HepG2 (cell line): ENCODE measurements around the gene TEAD4.

Source experiments
- EHMT2 ChIP-seq: fragments of 200-600 bp; sonication (generic); IDR thresholded peaks from 2 replicates; pipeline ENCODE4 v1.7.0; 2017; ENCODE audit warnings: antibody characterized with exemption, low read depth, low read length, borderline replicate concordance
- EP300 ChIP-seq, 3 experiments: sonication (generic) in 1 of 3; formaldehyde crosslinking in 1 of 3; IDR thresholded peaks; 2 replicates each; pipeline versions ENCODE4 v1.5.1 to v1.6.1; 2011 to 2020; ENCODE audit warnings: low read depth in 2 of 3, low read length in 2 of 3, borderline replicate concordance in 1 of 3, improper control_type of control experiment in 1 of 3, mild to moderate bottlenecking in 1 of 3, missing genetic modification reagents in 1 of 3, moderate library complexity in 1 of 3
- ETS1 ChIP-seq: sonication (generic); formaldehyde crosslinking; IDR thresholded peaks from 2 replicates; pipeline ENCODE4 v1.4.0; 2020; ENCODE audit warnings: missing genetic modification reagents
- GABPB1 ChIP-seq: IDR thresholded peaks from 2 replicates; pipeline ENCODE4 v1.6.1; 2016; ENCODE audit warnings: mild to moderate bottlenecking, missing genetic modification reagents, moderate library complexity, missing compliant biosample characterization
- MEF2D ChIP-seq: sonication (generic); formaldehyde crosslinking; IDR thresholded peaks from 2 replicates; pipeline ENCODE4 v1.5.1; 2020; ENCODE audit warnings: mild to moderate bottlenecking, missing genetic modification reagents
- POLR2AphosphoS5 ChIP-seq: IDR thresholded peaks from 2 replicates; pipeline ENCODE4 v1.6.1; 2012; ENCODE audit warnings: low read depth, low read length
- RAD21 ChIP-seq: fragments of 450-650 bp; formaldehyde crosslinking; IDR thresholded peaks from 2 replicates; pipeline ENCODE4 v1.5.0; 2020; ENCODE audit warnings: mild to moderate bottlenecking
- ZFP37 ChIP-seq: sonication (generic); formaldehyde crosslinking; IDR thresholded peaks from 2 replicates; pipeline ENCODE4 v1.4.0; 2020; ENCODE audit warnings: missing genetic modification reagents, borderline replicate concordance
- ZNF296 ChIP-seq: sonication (generic); formaldehyde crosslinking; conservative IDR thresholded peaks from 2 replicates; pipeline ENCODE4 v1.5.0; 2020; ENCODE audit warnings: mild to moderate bottlenecking, missing genetic modification reagents
- ZNF468 ChIP-seq: sonication (generic); formaldehyde crosslinking; IDR thresholded peaks from 2 replicates; pipeline ENCODE4 v1.8.0; 2022; ENCODE audit warnings: mild to moderate bottlenecking, moderate library complexity, missing genetic modification reagents
- ZNF557 ChIP-seq: sonication (generic); formaldehyde crosslinking; IDR thresholded peaks from 2 replicates; pipeline ENCODE4 v1.4.0; 2020; ENCODE audit warnings: missing genetic modification reagents
- TF ChIP-seq, protein P1 (sequence below): sonication (generic); formaldehyde crosslinking; conservative IDR thresholded peaks from 2 replicates; pipeline ENCODE4 v1.5.0; 2020; ENCODE audit warnings: missing genetic modification reagents
- TF ChIP-seq, protein P2 (sequence below): IDR thresholded peaks from 2 replicates; pipeline ENCODE4 v1.6.1; 2016; ENCODE audit warnings: missing compliant biosample characterization, missing genetic modification reagents, borderline replicate concordance
- TF ChIP-seq, protein P3 (sequence below): sonication (generic); formaldehyde crosslinking; IDR thresholded peaks from 2 replicates; pipeline ENCODE4 v1.5.0; 2020; ENCODE audit warnings: mild to moderate bottlenecking, missing genetic modification reagents, moderate library complexity

DNA sequence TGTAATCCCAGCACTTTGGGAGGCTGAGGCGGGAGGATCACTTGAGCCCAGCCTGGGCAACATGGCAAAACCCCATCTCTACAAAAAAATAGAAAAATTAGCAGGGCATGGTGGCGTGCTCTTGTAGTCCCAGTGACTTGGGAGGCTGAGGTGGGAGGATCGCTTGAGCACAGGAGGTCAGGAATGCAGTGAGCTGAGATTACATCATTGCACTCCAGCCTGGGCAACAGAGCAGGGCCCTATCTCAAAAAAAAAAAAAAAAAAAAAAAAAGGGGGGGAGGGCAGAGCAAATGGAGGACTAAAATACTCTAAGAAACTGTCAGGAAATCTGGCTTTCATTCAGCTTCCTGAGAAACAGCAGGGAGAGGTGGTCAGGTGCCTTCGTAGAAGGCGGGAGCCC, 86.3 kb downstream of the TEAD4 start:
- TF ChIP-seq, protein P1, sequence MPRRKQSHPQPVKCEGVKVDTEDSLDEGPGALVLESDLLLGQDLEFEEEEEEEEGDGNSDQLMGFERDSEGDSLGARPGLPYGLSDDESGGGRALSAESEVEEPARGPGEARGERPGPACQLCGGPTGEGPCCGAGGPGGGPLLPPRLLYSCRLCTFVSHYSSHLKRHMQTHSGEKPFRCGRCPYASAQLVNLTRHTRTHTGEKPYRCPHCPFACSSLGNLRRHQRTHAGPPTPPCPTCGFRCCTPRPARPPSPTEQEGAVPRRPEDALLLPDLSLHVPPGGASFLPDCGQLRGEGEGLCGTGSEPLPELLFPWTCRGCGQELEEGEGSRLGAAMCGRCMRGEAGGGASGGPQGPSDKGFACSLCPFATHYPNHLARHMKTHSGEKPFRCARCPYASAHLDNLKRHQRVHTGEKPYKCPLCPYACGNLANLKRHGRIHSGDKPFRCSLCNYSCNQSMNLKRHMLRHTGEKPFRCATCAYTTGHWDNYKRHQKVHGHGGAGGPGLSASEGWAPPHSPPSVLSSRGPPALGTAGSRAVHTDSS, result no peak
- no peak for TF ChIP-seq ETS1 (CRISPR knock-in tag)
- TF ChIP-seq, protein P2, sequence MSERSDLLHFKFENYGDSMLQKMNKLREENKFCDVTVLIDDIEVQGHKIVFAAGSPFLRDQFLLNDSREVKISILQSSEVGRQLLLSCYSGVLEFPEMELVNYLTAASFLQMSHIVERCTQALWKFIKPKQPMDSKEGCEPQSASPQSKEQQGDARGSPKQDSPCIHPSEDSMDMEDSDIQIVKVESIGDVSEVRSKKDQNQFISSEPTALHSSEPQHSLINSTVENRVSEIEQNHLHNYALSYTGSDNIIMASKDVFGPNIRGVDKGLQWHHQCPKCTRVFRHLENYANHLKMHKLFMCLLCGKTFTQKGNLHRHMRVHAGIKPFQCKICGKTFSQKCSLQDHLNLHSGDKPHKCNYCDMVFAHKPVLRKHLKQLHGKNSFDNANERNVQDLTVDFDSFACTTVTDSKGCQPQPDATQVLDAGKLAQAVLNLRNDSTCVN (CRISPR knock-in tag), result no peak
- no peak for TF ChIP-seq GABPB1 (CRISPR knock-in tag)
- TF ChIP-seq RAD21 (CRISPR knock-in tag), result no peak
- no peak for TF ChIP-seq EP300 (IDR thresholded peaks at IDR 0.05; ENCODE audit: low read depth in 2 of 2, low read length in 2 of 2)
- no peak for TF ChIP-seq EP300 (CRISPR knock-in tag; IDR thresholded peaks at IDR 0.05; ENCODE audit: borderline replicate concordance)
- TF ChIP-seq ZNF557 (CRISPR knock-in tag), result no peak
- TF ChIP-seq ZNF468 (CRISPR knock-in tag), result no peak
- TF ChIP-seq, protein P3, sequence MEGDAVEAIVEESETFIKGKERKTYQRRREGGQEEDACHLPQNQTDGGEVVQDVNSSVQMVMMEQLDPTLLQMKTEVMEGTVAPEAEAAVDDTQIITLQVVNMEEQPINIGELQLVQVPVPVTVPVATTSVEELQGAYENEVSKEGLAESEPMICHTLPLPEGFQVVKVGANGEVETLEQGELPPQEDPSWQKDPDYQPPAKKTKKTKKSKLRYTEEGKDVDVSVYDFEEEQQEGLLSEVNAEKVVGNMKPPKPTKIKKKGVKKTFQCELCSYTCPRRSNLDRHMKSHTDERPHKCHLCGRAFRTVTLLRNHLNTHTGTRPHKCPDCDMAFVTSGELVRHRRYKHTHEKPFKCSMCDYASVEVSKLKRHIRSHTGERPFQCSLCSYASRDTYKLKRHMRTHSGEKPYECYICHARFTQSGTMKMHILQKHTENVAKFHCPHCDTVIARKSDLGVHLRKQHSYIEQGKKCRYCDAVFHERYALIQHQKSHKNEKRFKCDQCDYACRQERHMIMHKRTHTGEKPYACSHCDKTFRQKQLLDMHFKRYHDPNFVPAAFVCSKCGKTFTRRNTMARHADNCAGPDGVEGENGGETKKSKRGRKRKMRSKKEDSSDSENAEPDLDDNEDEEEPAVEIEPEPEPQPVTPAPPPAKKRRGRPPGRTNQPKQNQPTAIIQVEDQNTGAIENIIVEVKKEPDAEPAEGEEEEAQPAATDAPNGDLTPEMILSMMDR (CRISPR knock-in tag), result no peak
- TF ChIP-seq EHMT2, result no peak
- TF ChIP-seq ZNF296 (CRISPR knock-in tag), result no peak
- no peak for TF ChIP-seq MEF2D
- TF ChIP-seq POLR2AphosphoS5, result no peak
- TF ChIP-seq ZFP37 (CRISPR knock-in tag), result no peak
